ENCODE results near the gene FAM237A. TPM values are rescaled to one million over a fixed set of nuclear protein-coding genes. Genes with fewer than 3 reads are reported as not detected.
A peak's percentile ranks its signal among the peaks of the same experiment; 100 is the strongest.

Gene FAM237A
- total RNA-seq: not detected
- long read RNA-seq: 0 reads

GRCh38 chr2:206642075-206643025 is at the start of gene FAM237A:
Gene FAM237A (plus strand): TSS chr2:206642487. CDS start chr2:206644237, 1,750 bp downstream.
- intact Hi-C loops (cut with DNase I): no loop called here
- peak; percentile 62 for DNase-seq

GRCh38 chr2:206597717-206598218 is 44.5 kb upstream of the FAM237A start:
- Histone ChIP-seq H3K4me3 (no peak overlapping the region), H3K27me3 (no peaks in the 10 kb centered on the region), H3K36me3 (no peaks in the 10 kb centered on the region), H3K27ac (no peak overlapping the region), H3K4me1 (no peaks in the 10 kb centered on the region), H3K9me3 (no peaks in the 10 kb centered on the region)
- no peak for TF ChIP-seq CTCF (IDR thresholded peaks at IDR 0.05)
- no peak for DNase-seq
- intact Hi-C loops (cut with DNase I): no loop called here
- no peak for ATAC-seq

More at GRCh38 chr2:206642075-206643025, at the start of gene FAM237A:
- no peaks in the 10 kb centered on the region for H3K4me1 ChIP-seq
- no peaks in the 10 kb centered on the region for H3K36me3 ChIP-seq
- peak; percentile 55 for ATAC-seq
- TF ChIP-seq CTCF (IDR thresholded peaks at IDR 0.05): no peak
- H3K27ac ChIP-seq: no peak within 1 kb of the TSS
- H3K4me3 ChIP-seq: no peak within 1 kb of the TSS
- H3K27me3 ChIP-seq: peaks cover 36% of the 10 kb centered on the region
- H3K9me3 ChIP-seq: no peaks in the 10 kb centered on the region

- no peak for ATAC-seq
- intact Hi-C loops (cut with DNase I): no loop called here
Measured at GRCh38 chr2:206603243-206603642, 39.0 kb upstream of the FAM237A start.

GRCh38 chr2:206610451-206610850 is 31.8 kb upstream of the FAM237A start:
- no peak for TF ChIP-seq CTCF (IDR thresholded peaks at IDR 0.05)
- intact Hi-C loops (cut with DNase I): no loop called here
- DNase-seq (no peak), ATAC-seq (no peak)
- Histone ChIP-seq H3K27ac (no peak overlapping the region), H3K4me1 (no peaks in the 10 kb centered on the region), H3K4me3 (no peak overlapping the region), H3K9me3 (no peaks in the 10 kb centered on the region), H3K36me3 (no peaks in the 10 kb centered on the region), H3K27me3 (no peaks in the 10 kb centered on the region)

More at GRCh38 chr2:206603243-206603642, 39.0 kb upstream of the FAM237A start:
- Histone ChIP-seq H3K27ac (no peak overlapping the region), H3K4me1 (no peaks in the 10 kb centered on the region), H3K4me3 (no peak overlapping the region), H3K9me3 (no peaks in the 10 kb centered on the region), H3K27me3 (no peaks in the 10 kb centered on the region), H3K36me3 (no peaks in the 10 kb centered on the region)
- no peak for DNase-seq
- TF ChIP-seq CTCF (IDR thresholded peaks at IDR 0.05): no peak

- no peak for TF ChIP-seq CTCF (IDR thresholded peaks at IDR 0.05)
- Histone ChIP-seq H3K27ac (no peak overlapping the region), H3K4me1 (no peaks in the 10 kb centered on the region), H3K36me3 (no peaks in the 10 kb centered on the region), H3K4me3 (no peak overlapping the region), H3K9me3 (no peaks in the 10 kb centered on the region), H3K27me3 (no peaks in the 10 kb centered on the region)
- intact Hi-C loops (cut with DNase I): no loop called here
- DNase-seq (no peak), ATAC-seq (no peak)
Measured at GRCh38 chr2:206611191-206611590, 31.1 kb upstream of the FAM237A start.

Data from upper lobe of right lung (tissue), 1 donor.